GM23338 (cell line): Measurements from ENCODE around the gene GPC5. TPM values are rescaled to one million over a fixed set of nuclear protein-coding genes. Genes with fewer than 3 reads are reported as not detected.

Source experiments
- ATAC-seq: fragments of 200-7000 bp; cut with Tn5 transposase; 3 replicates; pipeline ENCODE4 v1.9.1; 2020
- DNase-seq: peaks from one replicate; pipeline ENCODE4 v3.0.0-alpha.2; 2015; ENCODE audit warnings: low spot score
- H2AFZ ChIP-seq: fragments of 200-600 bp; sonication (generic); 2 replicates; pipeline ENCODE4 v1.8.0; 2016; ENCODE audit warnings: antibody characterized with exemption, mild to moderate bottlenecking, moderate library complexity
- H3F3A ChIP-seq: fragments of 200-600 bp; sonication (generic); replicated peaks from 2 replicates; pipeline ENCODE4 v1.8.0; 2017; ENCODE audit warnings: antibody characterized with exemption, mixed run types, low read depth
- H3K27ac ChIP-seq: fragments of 200-600 bp; sonication (generic); 2 replicates; pipeline ENCODE4 v1.6.1; 2016; ENCODE audit warnings: low read depth
- H3K27me3 ChIP-seq: fragments of 200-600 bp; sonication (generic); 2 replicates; pipeline ENCODE4 v1.8.0; 2016; ENCODE audit warnings: mild to moderate bottlenecking, mixed run types, moderate library complexity; ENCODE audit not compliant: insufficient read depth
- H3K36me3 ChIP-seq: fragments of 200-600 bp; sonication (generic); 2 replicates; pipeline ENCODE4 v1.8.0; 2016; ENCODE audit warnings: mild to moderate bottlenecking; ENCODE audit not compliant: insufficient read depth
- H3K4me1 ChIP-seq: fragments of 200-600 bp; sonication (generic); 2 replicates; pipeline ENCODE4 v1.8.0; 2016; ENCODE audit warnings: mild to moderate bottlenecking, moderate library complexity; ENCODE audit not compliant: insufficient read depth
- H3K4me2 ChIP-seq: fragments of 200-600 bp; sonication (generic); 2 replicates; pipeline ENCODE4 v1.7.1; 2017; ENCODE audit warnings: mixed run types
- H3K4me3 ChIP-seq: fragments of 200-600 bp; sonication (generic); 2 replicates; pipeline ENCODE4 v1.6.1; 2016; ENCODE audit warnings: mixed run types
- H3K79me2 ChIP-seq: fragments of 200-600 bp; sonication (generic); replicated peaks from 2 replicates; pipeline ENCODE4 v1.8.0; 2017; ENCODE audit warnings: mild to moderate bottlenecking; ENCODE audit not compliant: insufficient read depth
- H3K9me2 ChIP-seq: fragments of 200-600 bp; sonication (generic); 2 replicates; pipeline ENCODE4 v1.8.0; 2017; ENCODE audit not compliant: insufficient read depth
- H4K20me1 ChIP-seq: fragments of 200-600 bp; sonication (generic); replicated peaks from 2 replicates; pipeline ENCODE4 v1.8.0; 2017; ENCODE audit warnings: mild to moderate bottlenecking; ENCODE audit not compliant: insufficient read depth
- H3K27ac Mint-ChIP-seq: 2 replicates; pipeline ENCODE4 v1.8.0; 2020; ENCODE audit warnings: inconsistent platforms, mild to moderate bottlenecking, moderate library complexity, mixed read lengths
- H3K27me3 Mint-ChIP-seq: 3 replicates; pipeline ENCODE4 v1.8.0; 2022; ENCODE audit warnings: low read depth, mild to moderate bottlenecking, moderate library complexity, mixed read lengths, inconsistent platforms; ENCODE audit not compliant: insufficient read depth, poor library complexity
- H3K36me3 Mint-ChIP-seq: 3 replicates; pipeline ENCODE4 v1.8.0; 2021; ENCODE audit warnings: low read depth, mild to moderate bottlenecking, inconsistent platforms, moderate library complexity, mixed read lengths
- H3K4me1 Mint-ChIP-seq: 3 replicates; pipeline ENCODE4 v1.8.0; 2020; ENCODE audit warnings: mild to moderate bottlenecking, inconsistent platforms, mixed read lengths
- H3K4me3 Mint-ChIP-seq: 3 replicates; pipeline ENCODE4 v1.8.0; 2021; ENCODE audit warnings: moderate library complexity, mild to moderate bottlenecking, inconsistent platforms, mixed read lengths
- H3K9me3 Mint-ChIP-seq: 3 replicates; pipeline ENCODE4 v1.8.0; 2020; ENCODE audit warnings: moderate library complexity, mild to moderate bottlenecking, inconsistent platforms, mixed read lengths
- CREB1 ChIP-seq: fragments of 250-450 bp; sonication (Bioruptor Pico); IDR thresholded peaks from 2 replicates; pipeline ENCODE4 v1.5.0; 2020; ENCODE audit warnings: low read depth, mild to moderate bottlenecking, moderate library complexity
- EZH2 ChIP-seq: fragments of 200-600 bp; sonication (generic); IDR thresholded peaks from one replicate; pipeline ENCODE4 v1.8.0; 2017; ENCODE audit warnings: antibody characterized with exemption, mild to moderate bottlenecking, low read depth; ENCODE audit not compliant: unreplicated experiment
- EZH2phosphoT487 ChIP-seq: fragments of 200-600 bp; sonication (generic); IDR thresholded peaks from one replicate; pipeline ENCODE4 v1.8.1; 2018; ENCODE audit warnings: antibody characterized with exemption; ENCODE audit not compliant: unreplicated experiment
- JUNB ChIP-seq: IDR thresholded peaks from one replicate; pipeline ENCODE4 v1.6.1; 2016; ENCODE audit warnings: antibody characterized with exemption; ENCODE audit not compliant: unreplicated experiment
- NANOG ChIP-seq: IDR thresholded peaks from 2 replicates; pipeline ENCODE4 v1.6.1; 2016; ENCODE audit warnings: antibody characterized with exemption, borderline replicate concordance
- POLR2AphosphoS5 ChIP-seq: IDR thresholded peaks from 2 replicates; pipeline ENCODE4 v1.6.1; 2016; ENCODE audit warnings: antibody characterized with exemption, low read depth
- STAT1 ChIP-seq: IDR thresholded peaks from one replicate; pipeline ENCODE4 v1.6.1; 2016; ENCODE audit warnings: antibody characterized with exemption; ENCODE audit not compliant: unreplicated experiment
- ZNF114 ChIP-seq: fragments of 250-450 bp; sonication (Bioruptor Pico); IDR thresholded peaks from 2 replicates; pipeline ENCODE4 v1.5.0; 2020; ENCODE audit warnings: mild to moderate bottlenecking, moderate library complexity
- ZNF331 ChIP-seq: fragments of 250-450 bp; sonication (Bioruptor Pico); IDR thresholded peaks from 2 replicates; pipeline ENCODE4 v1.5.0; 2020; ENCODE audit warnings: low read depth, mild to moderate bottlenecking, moderate library complexity
- polyA plus RNA-seq: library from polyadenylated mRNA; unstranded; fragments of >200 nt; fragmentation: Nextera tagmentation; extraction: Ambion mirVana; gene quantifications from 2 replicates; pipeline ENCODE4 v1.2.1, GENCODE V29; 2016
- total RNA-seq: library from RNA; depleted of rRNA; stranded (reverse); fragments of >200 nt; shearing (Covaris generic); gene quantifications from 2 replicates; pipeline ENCODE4 v1.2.3, GENCODE V29; 2014
- TF ChIP-seq, protein P1 (sequence below): IDR thresholded peaks from 2 replicates; pipeline ENCODE4 v1.6.1; 2016; ENCODE audit warnings: antibody characterized with exemption
- TF ChIP-seq, protein P2 (sequence below), 2 experiments: fragments of 200-600 bp in 1 of 2; sonication (generic) in 1 of 2; conservative IDR thresholded peaks; 2 replicates each; pipeline versions ENCODE4 v1.5.1 to v1.6.1; 2016 to 2017; ENCODE audit warnings: antibody characterized with exemption in 2 of 2, low read depth in 2 of 2, mild to moderate bottlenecking in 2 of 2, moderate library complexity in 1 of 2
- TF ChIP-seq, protein P3 (sequence below): IDR thresholded peaks from one replicate; pipeline ENCODE4 v1.6.1; 2018; ENCODE audit warnings: antibody characterized with exemption; ENCODE audit not compliant: unreplicated experiment
- TF ChIP-seq, protein P4 (sequence below): fragments of 250-450 bp; sonication (Bioruptor Pico); IDR thresholded peaks from 2 replicates; pipeline ENCODE4 v1.5.0; 2020; ENCODE audit warnings: mild to moderate bottlenecking, moderate library complexity

Gene GPC5
- total and polyA plus RNA-seq, 2 experiments from 2014 or later, result 0.95 to 1.1 TPM

DNA sequence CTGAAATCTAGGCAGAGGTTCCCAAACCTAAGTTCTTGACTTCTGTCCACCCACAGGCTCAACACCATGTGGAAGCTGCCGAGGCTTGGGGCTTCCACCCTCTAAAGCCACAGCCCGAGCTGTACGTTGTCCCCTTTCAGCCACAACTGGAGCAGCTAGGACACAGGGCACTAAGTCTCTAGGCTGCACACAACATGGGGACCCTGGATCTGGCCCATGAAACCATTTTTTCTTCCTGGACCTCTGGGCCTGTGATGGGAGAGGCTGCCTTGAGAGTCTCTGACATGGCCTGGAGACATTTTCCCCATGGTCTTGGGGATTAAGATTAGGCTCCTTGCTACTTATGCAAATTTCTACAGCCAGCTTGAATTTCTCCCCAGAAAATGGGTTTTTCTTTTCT lies 118.4 kb downstream of the GPC5 start:
- Mint-ChIP-seq H3K27me3 (peaks cover 5% of the 10 kb centered on the region), H3K27ac (no peak overlapping the region), H3K9me3 (peaks cover 17% of the 10 kb centered on the region), H3K4me1 (peaks cover 8% of the 10 kb centered on the region; the same call in 2 of the 3 replicates), H3K36me3 (peaks cover 13% of the 10 kb centered on the region), H3K4me3 (no peak overlapping the region)
- DNase-seq, result no peak
- H3K4me3 ChIP-seq, result no peak overlapping the region
- H3K4me1 ChIP-seq, result peaks cover 10% of the 10 kb centered on the region
- no peaks in the 10 kb centered on the region for H3K27me3 ChIP-seq
- H2AFZ ChIP-seq, result no peak overlapping the region
- H3F3A ChIP-seq, result no peaks in the 10 kb centered on the region
- TF ChIP-seq POLR2AphosphoS5, result no peak
- TF ChIP-seq EZH2, result no peak
- TF ChIP-seq, protein P1, sequence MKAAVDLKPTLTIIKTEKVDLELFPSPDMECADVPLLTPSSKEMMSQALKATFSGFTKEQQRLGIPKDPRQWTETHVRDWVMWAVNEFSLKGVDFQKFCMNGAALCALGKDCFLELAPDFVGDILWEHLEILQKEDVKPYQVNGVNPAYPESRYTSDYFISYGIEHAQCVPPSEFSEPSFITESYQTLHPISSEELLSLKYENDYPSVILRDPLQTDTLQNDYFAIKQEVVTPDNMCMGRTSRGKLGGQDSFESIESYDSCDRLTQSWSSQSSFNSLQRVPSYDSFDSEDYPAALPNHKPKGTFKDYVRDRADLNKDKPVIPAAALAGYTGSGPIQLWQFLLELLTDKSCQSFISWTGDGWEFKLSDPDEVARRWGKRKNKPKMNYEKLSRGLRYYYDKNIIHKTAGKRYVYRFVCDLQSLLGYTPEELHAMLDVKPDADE, result no peak
- no peak for TF ChIP-seq JUNB
- no peak for TF ChIP-seq ZNF331 (CRISPR knock-in tag)
- TF ChIP-seq EZH2phosphoT487, result no peak
- TF ChIP-seq, protein P2, sequence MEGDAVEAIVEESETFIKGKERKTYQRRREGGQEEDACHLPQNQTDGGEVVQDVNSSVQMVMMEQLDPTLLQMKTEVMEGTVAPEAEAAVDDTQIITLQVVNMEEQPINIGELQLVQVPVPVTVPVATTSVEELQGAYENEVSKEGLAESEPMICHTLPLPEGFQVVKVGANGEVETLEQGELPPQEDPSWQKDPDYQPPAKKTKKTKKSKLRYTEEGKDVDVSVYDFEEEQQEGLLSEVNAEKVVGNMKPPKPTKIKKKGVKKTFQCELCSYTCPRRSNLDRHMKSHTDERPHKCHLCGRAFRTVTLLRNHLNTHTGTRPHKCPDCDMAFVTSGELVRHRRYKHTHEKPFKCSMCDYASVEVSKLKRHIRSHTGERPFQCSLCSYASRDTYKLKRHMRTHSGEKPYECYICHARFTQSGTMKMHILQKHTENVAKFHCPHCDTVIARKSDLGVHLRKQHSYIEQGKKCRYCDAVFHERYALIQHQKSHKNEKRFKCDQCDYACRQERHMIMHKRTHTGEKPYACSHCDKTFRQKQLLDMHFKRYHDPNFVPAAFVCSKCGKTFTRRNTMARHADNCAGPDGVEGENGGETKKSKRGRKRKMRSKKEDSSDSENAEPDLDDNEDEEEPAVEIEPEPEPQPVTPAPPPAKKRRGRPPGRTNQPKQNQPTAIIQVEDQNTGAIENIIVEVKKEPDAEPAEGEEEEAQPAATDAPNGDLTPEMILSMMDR (conservative IDR thresholded peaks at IDR 0.05; ENCODE audit: low read depth in 2 of 2), result no peak
- no peak for TF ChIP-seq CREB1 (CRISPR knock-in tag)
- TF ChIP-seq, protein P3, sequence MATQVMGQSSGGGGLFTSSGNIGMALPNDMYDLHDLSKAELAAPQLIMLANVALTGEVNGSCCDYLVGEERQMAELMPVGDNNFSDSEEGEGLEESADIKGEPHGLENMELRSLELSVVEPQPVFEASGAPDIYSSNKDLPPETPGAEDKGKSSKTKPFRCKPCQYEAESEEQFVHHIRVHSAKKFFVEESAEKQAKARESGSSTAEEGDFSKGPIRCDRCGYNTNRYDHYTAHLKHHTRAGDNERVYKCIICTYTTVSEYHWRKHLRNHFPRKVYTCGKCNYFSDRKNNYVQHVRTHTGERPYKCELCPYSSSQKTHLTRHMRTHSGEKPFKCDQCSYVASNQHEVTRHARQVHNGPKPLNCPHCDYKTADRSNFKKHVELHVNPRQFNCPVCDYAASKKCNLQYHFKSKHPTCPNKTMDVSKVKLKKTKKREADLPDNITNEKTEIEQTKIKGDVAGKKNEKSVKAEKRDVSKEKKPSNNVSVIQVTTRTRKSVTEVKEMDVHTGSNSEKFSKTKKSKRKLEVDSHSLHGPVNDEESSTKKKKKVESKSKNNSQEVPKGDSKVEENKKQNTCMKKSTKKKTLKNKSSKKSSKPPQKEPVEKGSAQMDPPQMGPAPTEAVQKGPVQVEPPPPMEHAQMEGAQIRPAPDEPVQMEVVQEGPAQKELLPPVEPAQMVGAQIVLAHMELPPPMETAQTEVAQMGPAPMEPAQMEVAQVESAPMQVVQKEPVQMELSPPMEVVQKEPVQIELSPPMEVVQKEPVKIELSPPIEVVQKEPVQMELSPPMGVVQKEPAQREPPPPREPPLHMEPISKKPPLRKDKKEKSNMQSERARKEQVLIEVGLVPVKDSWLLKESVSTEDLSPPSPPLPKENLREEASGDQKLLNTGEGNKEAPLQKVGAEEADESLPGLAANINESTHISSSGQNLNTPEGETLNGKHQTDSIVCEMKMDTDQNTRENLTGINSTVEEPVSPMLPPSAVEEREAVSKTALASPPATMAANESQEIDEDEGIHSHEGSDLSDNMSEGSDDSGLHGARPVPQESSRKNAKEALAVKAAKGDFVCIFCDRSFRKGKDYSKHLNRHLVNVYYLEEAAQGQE, result no peak
- TF ChIP-seq, protein P4, sequence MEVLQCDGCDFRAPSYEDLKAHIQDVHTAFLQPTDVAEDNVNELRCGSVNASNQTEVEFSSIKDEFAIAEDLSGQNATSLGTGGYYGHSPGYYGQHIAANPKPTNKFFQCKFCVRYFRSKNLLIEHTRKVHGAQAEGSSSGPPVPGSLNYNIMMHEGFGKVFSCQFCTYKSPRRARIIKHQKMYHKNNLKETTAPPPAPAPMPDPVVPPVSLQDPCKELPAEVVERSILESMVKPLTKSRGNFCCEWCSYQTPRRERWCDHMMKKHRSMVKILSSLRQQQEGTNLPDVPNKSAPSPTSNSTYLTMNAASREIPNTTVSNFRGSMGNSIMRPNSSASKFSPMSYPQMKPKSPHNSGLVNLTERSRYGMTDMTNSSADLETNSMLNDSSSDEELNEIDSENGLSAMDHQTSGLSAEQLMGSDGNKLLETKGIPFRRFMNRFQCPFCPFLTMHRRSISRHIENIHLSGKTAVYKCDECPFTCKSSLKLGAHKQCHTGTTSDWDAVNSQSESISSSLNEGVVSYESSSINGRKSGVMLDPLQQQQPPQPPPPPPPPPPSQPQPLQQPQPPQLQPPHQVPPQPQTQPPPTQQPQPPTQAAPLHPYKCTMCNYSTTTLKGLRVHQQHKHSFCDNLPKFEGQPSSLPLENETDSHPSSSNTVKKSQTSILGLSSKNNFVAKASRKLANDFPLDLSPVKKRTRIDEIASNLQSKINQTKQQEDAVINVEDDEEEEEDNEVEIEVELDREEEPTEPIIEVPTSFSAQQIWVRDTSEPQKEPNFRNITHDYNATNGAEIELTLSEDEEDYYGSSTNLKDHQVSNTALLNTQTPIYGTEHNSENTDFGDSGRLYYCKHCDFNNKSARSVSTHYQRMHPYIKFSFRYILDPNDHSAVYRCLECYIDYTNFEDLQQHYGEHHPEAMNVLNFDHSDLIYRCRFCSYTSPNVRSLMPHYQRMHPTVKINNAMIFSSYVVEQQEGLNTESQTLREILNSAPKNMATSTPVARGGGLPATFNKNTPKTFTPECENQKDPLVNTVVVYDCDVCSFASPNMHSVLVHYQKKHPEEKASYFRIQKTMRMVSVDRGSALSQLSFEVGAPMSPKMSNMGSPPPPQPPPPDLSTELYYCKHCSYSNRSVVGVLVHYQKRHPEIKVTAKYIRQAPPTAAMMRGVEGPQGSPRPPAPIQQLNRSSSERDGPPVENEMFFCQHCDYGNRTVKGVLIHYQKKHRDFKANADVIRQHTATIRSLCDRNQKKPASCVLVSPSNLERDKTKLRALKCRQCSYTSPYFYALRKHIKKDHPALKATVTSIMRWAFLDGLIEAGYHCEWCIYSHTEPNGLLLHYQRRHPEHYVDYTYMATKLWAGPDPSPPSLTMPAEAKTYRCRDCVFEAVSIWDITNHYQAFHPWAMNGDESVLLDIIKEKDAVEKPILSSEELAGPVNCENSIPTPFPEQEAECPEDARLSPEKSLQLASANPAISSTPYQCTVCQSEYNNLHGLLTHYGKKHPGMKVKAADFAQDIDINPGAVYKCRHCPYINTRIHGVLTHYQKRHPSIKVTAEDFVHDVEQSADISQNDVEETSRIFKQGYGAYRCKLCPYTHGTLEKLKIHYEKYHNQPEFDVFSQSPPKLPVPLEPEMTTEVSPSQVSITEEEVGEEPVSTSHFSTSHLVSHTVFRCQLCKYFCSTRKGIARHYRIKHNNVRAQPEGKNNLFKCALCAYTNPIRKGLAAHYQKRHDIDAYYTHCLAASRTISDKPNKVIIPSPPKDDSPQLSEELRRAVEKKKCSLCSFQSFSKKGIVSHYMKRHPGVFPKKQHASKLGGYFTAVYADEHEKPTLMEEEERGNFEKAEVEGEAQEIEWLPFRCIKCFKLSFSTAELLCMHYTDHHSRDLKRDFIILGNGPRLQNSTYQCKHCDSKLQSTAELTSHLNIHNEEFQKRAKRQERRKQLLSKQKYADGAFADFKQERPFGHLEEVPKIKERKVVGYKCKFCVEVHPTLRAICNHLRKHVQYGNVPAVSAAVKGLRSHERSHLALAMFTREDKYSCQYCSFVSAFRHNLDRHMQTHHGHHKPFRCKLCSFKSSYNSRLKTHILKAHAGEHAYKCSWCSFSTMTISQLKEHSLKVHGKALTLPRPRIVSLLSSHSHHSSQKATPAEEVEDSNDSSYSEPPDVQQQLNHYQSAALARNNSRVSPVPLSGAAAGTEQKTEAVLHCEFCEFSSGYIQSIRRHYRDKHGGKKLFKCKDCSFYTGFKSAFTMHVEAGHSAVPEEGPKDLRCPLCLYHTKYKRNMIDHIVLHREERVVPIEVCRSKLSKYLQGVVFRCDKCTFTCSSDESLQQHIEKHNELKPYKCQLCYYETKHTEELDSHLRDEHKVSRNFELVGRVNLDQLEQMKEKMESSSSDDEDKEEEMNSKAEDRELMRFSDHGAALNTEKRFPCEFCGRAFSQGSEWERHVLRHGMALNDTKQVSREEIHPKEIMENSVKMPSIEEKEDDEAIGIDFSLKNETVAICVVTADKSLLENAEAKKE (CRISPR knock-in tag), result no peak
- no peak for TF ChIP-seq ZNF114
- no peak for TF ChIP-seq STAT1
- TF ChIP-seq NANOG, result no peak
- no peaks in the 10 kb centered on the region for H3K9me2 ChIP-seq
- no peak overlapping the region for H3K4me2 ChIP-seq
- H3K79me2 ChIP-seq, result no peaks in the 10 kb centered on the region
- H3K36me3 ChIP-seq, result no peaks in the 10 kb centered on the region
- no peak for ATAC-seq
- H4K20me1 ChIP-seq, result no peaks in the 10 kb centered on the region
- H3K27ac ChIP-seq, result no peak overlapping the region
